SK-N-MC (cell line): ENCODE measurements around the gene HDLBP.

ENCODE experiments used
- EZH2 ChIP-seq: fragments of 200-600 bp; sonication (generic); IDR thresholded peaks from one replicate; pipeline ENCODE4 v1.6.1; 2017; ENCODE audit warnings: antibody characterized with exemption
- POLR2AphosphoS5 ChIP-seq: IDR thresholded peaks from 2 replicates; pipeline ENCODE4 v1.6.1; 2012; ENCODE audit warnings: mild to moderate bottlenecking, low read depth, low read length, borderline replicate concordance

GRCh38 chr2:241285596-241285995 lies 29.9 kb downstream of the HDLBP start:
- TF ChIP-seq EZH2 (no peak), POLR2AphosphoS5 (no peak)
